GM23338 (cell line): Measurements from ENCODE around the gene A1BG.

Experiments used
- CREB1 ChIP-seq: fragments of 250-450 bp; sonication (Bioruptor Pico); IDR thresholded peaks from 2 replicates; pipeline ENCODE4 v1.5.0; 2020; ENCODE audit warnings: low read depth, mild to moderate bottlenecking, moderate library complexity
- EZH2 ChIP-seq: fragments of 200-600 bp; sonication (generic); IDR thresholded peaks from one replicate; pipeline ENCODE4 v1.8.0; 2017; ENCODE audit warnings: antibody characterized with exemption, mild to moderate bottlenecking, low read depth; ENCODE audit not compliant: unreplicated experiment
- POLR2AphosphoS5 ChIP-seq: IDR thresholded peaks from 2 replicates; pipeline ENCODE4 v1.6.1; 2016; ENCODE audit warnings: antibody characterized with exemption, low read depth
- ZNF331 ChIP-seq: fragments of 250-450 bp; sonication (Bioruptor Pico); IDR thresholded peaks from 2 replicates; pipeline ENCODE4 v1.5.0; 2020; ENCODE audit warnings: low read depth, mild to moderate bottlenecking, moderate library complexity
- TF ChIP-seq, protein P1 (sequence below), 2 experiments: fragments of 200-600 bp in 1 of 2; sonication (generic) in 1 of 2; conservative IDR thresholded peaks; 2 replicates each; pipeline versions ENCODE4 v1.5.1 to v1.6.1; 2016 to 2017; ENCODE audit warnings: antibody characterized with exemption in 2 of 2, low read depth in 2 of 2, mild to moderate bottlenecking in 2 of 2, moderate library complexity in 1 of 2
- TF ChIP-seq, protein P2 (sequence below): IDR thresholded peaks from 2 replicates; pipeline ENCODE4 v1.6.1; 2016; ENCODE audit warnings: antibody characterized with exemption
- TF ChIP-seq, protein P3 (sequence below): IDR thresholded peaks from one replicate; pipeline ENCODE4 v1.6.1; 2018; ENCODE audit warnings: antibody characterized with exemption; ENCODE audit not compliant: unreplicated experiment

DNA sequence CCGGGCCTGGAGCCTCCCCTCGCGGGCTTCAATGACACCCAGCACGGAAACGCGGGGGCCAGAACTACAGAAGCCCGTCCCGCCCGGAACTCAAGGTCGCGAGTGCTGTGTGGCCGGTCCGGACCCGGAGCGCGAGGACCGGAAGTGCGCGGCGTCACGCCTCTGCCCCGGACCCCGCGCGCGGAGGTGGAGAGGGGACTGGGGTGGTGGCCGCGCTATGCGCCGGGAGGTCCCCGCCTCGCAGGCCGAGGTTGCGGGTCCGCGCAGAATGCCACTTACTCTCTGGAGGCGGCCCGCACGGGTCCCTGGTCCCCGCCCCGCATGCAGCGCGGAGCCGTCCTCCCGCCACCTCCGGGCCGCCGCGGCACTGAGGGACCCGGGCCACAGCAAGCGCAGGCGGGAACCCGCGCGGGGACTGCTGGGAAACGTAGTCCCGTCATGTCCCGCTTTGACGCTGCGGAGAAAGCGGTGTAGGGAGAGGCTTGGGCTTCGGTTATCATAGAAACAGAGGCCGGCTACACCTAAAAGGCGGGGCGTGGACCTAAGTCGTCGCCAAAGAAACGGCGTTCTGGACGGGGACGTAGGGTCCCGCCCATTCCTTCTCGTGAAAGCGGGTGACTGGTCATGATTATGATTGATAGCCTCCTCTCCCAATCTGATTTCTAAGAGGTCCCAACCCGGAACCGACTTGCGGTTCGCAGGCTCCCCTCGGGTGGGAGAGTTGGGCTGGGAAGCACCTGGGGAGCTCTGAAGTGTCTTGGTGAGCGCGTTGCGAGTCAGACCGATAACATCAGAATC, 27.6 kb upstream of the A1BG start, which contains the start of gene ZNF837:
- TF ChIP-seq, protein P1, sequence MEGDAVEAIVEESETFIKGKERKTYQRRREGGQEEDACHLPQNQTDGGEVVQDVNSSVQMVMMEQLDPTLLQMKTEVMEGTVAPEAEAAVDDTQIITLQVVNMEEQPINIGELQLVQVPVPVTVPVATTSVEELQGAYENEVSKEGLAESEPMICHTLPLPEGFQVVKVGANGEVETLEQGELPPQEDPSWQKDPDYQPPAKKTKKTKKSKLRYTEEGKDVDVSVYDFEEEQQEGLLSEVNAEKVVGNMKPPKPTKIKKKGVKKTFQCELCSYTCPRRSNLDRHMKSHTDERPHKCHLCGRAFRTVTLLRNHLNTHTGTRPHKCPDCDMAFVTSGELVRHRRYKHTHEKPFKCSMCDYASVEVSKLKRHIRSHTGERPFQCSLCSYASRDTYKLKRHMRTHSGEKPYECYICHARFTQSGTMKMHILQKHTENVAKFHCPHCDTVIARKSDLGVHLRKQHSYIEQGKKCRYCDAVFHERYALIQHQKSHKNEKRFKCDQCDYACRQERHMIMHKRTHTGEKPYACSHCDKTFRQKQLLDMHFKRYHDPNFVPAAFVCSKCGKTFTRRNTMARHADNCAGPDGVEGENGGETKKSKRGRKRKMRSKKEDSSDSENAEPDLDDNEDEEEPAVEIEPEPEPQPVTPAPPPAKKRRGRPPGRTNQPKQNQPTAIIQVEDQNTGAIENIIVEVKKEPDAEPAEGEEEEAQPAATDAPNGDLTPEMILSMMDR (conservative IDR thresholded peaks at IDR 0.05; ENCODE audit: low read depth in 2 of 2) = no peak
- TF ChIP-seq POLR2AphosphoS5 = peak; percentile 64; the same call in 1 of the 2 replicates
- TF ChIP-seq, protein P2, sequence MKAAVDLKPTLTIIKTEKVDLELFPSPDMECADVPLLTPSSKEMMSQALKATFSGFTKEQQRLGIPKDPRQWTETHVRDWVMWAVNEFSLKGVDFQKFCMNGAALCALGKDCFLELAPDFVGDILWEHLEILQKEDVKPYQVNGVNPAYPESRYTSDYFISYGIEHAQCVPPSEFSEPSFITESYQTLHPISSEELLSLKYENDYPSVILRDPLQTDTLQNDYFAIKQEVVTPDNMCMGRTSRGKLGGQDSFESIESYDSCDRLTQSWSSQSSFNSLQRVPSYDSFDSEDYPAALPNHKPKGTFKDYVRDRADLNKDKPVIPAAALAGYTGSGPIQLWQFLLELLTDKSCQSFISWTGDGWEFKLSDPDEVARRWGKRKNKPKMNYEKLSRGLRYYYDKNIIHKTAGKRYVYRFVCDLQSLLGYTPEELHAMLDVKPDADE = peak; percentile 91
- peak; percentile 90 for TF ChIP-seq CREB1
- no peak for TF ChIP-seq ZNF331 (CRISPR knock-in tag)
- TF ChIP-seq, protein P3, sequence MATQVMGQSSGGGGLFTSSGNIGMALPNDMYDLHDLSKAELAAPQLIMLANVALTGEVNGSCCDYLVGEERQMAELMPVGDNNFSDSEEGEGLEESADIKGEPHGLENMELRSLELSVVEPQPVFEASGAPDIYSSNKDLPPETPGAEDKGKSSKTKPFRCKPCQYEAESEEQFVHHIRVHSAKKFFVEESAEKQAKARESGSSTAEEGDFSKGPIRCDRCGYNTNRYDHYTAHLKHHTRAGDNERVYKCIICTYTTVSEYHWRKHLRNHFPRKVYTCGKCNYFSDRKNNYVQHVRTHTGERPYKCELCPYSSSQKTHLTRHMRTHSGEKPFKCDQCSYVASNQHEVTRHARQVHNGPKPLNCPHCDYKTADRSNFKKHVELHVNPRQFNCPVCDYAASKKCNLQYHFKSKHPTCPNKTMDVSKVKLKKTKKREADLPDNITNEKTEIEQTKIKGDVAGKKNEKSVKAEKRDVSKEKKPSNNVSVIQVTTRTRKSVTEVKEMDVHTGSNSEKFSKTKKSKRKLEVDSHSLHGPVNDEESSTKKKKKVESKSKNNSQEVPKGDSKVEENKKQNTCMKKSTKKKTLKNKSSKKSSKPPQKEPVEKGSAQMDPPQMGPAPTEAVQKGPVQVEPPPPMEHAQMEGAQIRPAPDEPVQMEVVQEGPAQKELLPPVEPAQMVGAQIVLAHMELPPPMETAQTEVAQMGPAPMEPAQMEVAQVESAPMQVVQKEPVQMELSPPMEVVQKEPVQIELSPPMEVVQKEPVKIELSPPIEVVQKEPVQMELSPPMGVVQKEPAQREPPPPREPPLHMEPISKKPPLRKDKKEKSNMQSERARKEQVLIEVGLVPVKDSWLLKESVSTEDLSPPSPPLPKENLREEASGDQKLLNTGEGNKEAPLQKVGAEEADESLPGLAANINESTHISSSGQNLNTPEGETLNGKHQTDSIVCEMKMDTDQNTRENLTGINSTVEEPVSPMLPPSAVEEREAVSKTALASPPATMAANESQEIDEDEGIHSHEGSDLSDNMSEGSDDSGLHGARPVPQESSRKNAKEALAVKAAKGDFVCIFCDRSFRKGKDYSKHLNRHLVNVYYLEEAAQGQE = no peak
- TF ChIP-seq EZH2 = no peak
